GM18907 (cell line): ENCODE data around the gene BSG.
"Not testable (repeated sequence)": the region's sequence is repeated elsewhere in the genome, so short reads cannot be mapped to it uniquely, and the experiment has no call there.

Experiments
- ATAC-seq: cut with Tn5 transposase; IDR thresholded peaks from one replicate; pipeline ENCODE4 v1.9.1; 2021; ENCODE audit warnings: mild to moderate bottlenecking, moderate library complexity; ENCODE audit not compliant: unreplicated experiment

The BSG gene

DNA sequence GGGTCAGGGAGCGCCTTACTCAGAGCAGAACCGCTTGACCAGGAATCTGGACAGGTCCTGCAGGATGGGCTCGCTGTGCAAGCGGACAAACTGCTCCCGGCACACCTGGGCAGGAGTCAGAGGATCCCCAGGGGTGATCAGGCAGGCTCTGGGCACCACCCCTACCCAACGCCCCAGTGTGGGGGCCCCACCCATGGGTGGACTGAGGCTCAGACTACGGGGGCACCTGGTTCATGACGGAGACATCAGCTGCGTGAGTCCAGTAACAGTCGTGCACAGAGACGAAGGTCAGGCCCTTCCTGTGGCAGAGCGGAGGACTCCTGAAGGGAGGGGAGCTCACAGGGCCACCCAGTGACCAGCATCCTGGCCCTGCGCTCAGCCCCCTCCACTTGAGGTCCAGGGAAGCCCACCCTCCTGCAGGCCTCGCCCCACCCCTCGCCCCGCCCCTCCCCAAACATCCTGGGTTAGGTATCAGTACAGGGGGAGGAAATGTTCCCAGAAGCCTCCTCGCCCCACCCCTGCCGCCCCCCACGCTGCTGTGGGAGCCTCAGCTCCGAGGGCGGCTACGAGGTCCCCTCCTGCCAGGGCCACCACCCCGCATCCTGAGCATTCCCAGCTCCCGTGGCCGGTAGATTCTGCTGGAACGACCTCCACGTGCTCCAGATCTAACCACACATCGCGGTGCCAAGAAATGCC, 45.3 kb downstream of the BSG start:
- ATAC-seq, result no peak

DNA sequence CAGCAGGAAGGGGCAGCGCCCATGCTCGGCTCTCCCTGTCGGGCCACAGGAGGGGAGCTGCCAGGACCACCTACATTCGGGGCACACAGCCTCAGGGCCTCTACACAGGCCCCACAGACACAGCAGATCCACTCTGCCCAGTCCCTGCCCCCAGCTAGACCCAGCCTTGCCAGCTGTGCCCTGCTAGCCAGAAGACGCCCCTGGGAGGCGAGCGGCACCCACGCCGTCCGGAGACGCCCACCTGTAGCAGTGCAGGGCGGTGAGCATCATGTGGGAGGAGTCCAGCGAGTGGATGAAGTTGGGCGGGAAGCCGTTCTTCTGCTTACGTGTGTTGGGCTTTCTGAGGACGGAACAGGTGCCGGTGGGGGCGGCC, 45.8 kb downstream of the BSG start:
- ATAC-seq, result no peak

DNA sequence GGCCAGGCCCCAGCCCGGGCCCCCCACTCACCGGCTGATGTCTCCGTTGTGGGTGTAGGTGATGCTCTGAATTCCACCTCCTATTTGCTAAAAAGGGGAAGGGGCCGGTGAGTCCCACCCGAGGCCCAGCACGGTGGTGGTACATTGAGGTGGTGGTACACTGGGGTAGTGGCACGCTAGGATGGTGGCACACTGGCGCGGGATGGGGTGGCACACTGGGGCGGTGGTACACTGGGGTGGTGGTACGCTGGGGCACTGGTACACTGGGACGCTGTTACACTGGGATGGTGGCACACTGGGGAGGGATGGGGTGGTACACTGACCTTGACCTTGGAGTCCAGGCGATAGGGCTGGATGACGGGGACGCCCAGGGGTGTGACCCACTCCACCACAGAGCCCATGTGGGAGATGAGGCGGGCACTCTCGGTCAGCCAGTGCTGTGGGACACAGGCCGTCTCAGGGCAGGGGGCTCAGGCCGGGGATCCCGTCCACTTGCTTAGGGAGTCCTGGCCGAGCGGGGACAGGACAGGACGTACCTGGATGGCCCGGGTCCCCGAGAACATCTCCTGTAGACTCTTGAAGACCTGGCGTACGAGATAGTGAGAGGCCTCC, 46.4 kb downstream of the BSG start:
- no peak for ATAC-seq

DNA sequence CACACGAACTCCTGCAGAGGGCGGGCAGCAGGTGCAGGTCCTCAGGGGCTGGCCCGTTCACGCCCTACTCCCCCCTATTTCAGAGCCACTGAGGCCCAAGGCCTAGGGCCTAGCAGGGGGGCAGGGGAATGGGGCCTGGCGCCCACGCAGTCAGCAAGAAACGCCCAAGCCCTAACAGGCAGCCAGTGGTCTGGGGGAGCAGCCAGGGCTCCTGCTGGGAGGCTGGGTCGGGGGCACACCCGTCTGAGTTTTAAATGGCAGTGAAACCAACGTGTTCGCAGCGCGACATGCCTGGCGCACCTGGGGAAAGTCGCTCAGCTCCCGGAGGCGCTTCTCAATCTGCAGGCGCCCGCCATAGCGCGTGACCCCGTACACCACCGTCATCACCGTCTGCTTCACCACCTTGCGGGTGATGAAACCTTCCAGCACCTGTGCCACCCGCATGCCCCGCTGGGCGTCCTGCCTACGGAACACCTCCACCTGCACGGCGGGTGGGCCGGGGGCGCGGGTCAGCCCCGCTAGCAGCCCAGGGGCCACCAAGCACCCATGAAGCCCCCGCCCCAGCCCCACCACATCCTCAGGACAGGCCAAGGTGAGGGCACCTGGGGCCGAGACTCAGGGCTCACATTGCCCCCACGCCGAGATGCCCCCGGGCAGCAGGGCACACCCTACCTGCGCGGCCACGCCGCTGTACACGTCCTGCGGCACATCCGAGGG, 47.0 kb downstream of the BSG start:
- no peak for ATAC-seq

DNA sequence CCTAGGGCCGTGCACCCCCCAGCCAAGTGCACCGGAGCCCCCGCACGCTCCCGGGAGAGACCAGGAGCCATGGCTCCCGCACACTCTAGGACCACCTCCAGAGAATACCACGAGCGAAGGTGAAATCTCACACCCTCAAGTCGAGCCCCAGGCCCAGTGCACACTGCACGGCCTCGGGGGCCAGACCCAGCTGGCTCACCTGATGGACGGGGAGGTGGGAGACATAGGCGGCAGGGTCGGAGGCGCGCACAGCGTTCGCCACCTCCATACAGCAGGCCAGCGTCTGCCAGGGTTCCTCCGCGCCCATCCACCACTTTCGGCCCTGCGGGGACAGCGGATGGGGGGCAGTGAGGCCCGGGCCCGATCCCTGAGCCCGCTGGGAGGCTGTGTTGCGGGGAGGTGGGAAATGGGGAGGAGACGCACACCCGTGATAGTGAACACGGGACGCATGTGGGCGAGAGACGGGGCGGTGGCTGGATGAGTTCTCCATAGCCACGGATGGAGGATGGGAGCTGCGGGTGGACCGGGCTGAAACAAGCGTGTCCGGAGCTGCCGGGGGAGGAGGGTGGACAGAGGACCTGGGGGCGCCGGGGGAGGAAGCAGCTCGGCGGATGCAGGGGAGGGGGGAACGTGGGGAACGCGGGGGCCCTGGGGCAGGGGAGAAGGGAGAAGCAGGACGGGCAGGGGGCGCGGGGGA, 47.9 kb downstream of the BSG start:
- no peak for ATAC-seq

DNA sequence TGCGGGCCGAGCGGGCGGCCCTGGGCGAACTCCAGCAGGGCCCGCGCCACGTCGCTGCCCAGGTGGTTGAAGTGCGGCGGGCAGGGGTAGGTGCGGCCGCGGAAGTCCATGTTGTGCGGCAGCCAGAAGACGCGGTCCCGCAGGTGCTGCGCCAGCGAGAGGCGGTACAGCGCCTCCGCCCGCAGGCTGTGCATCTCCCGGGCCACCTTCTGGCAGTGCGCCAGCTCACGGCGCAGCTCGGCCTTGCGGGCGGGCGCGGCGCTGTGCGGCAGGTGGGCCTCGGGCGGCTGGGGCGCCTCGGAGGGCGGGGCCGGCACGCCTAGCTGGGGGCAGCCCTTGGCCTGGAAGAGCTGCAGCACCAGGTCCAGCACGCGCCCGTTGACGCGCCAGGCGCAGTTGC, 48.8 kb downstream of the BSG start:
- not testable (repeated sequence) for ATAC-seq

DNA sequence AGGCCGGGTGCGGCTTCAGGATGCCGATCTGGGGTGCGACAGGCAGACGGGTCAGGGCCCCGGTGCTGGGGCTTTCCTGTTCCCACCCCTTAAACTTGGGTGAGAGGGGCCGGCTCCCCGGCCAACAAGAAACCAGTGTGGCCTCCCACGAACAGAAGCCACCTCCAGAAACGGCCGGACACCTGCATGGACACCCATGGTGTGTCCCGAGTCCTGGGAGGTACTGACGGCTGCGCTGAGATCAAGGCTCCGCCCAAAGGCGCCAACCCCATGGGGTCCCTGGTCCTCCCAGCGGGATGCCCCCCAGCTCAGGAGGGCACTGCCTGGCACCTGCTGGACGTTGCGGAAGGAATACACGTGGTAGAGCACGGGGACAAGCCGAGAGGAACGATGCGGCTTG, 49.4 kb downstream of the BSG start:
- no peak for ATAC-seq

DNA sequence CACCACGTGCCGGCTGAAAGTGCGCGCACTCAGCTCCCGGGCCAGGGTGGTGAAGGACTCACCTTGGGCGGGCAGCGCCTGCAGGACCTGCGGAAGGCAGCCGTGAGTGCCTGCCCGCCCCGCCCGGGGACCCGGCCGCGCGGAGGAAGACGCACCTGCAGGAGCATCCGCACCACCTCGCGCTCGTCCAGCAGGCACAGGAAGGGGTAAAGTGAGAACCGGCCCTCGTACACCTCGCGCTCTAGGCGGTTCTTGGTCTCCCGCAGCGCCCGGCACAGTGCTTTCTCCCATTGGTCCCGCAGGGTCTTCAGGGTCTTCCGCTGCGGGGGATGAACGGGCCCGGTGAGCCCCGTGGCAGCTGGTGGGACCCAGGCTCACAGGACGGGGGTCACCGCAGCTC, 50.3 kb downstream of the BSG start:
- ATAC-seq, result no peak

DNA sequence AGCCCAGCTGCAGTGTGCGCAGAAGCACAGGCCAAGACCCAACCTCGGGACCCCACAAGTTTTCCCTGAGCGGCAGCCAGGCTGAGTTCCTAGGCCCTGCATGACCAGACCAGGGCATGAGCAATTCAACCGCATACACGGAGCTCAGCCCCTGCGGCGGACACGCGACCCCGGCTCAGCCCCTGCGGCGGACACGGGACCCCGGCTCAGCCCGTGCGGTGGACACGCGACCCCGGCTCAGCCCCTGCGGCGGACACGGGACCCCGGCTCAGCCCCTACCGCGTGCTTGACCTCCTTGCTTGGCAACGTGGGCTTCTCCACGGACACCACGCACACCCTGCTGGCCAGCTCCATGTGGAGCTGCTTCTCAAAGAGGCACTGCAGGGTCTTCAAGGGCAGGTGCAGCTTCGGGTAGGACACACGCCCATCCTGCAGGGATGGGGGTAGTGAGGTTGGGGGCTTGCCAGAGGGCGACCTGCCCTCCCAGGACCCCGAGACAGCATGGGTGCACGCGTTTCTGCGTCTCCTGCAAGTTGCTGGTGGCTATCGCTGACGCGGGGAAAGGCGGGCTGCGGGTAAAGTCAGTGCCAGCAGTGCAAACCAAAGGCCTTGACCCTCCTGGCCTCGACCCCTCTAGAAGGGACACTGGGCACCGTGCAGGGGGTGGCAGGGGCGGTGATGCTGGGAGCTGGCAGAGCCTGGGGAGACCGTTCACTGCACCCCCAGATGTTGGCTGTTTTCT, 51.0 kb downstream of the BSG start:
- ATAC-seq, result no peak

DNA sequence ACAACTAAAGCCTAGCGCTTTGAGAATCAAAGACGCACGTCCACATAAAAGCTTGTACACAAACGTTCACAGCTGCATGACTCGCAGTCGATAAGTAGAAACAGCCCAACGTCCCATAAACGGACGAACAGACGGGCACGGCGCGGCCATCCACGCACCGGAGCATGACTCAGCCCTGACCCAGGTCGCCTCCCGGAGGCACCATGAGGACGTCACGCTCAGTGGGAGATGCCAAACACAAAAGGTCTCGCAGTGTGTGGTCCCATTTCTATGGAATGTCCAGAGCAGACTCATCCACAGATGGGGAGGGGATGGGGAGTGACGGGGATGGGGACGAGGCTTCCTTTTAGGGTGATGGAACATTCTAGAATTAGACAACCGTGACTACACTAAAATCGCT, 51.6 kb downstream of the BSG start:
- no peak for ATAC-seq

DNA sequence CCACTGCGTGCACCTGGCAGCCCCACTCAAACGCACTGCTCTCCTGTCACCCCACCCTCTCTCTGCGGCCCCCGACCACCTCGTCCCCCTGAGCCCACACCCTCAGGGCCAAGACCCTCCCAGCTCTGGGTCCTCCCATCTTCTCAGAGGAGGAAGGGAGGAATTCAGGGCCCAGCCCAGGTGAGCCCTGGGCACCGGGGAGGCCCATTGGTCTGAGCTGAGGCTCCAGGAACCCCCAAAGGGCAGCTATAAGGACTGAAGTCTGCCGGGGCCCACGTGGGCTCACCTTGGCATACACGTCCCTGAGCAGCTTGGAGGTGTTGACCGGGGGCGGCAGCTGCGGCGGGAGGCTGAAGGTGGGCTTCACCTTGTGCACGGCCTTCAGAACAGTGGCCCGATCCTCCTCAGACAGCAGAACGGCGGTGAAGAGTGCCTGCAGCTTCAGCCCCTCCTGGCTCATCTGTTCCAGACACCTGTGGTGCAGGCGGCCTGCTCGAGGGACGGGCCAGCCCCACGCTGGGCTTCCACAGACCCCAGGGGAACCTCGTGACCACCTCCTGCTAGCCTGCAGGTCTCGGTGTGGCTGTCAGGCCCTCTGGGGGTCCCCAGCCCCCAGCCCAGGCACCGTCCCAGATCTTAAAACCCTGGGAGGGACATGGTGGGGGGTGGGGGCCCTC, 52.2 kb downstream of the BSG start:
- no peak for ATAC-seq

DNA sequence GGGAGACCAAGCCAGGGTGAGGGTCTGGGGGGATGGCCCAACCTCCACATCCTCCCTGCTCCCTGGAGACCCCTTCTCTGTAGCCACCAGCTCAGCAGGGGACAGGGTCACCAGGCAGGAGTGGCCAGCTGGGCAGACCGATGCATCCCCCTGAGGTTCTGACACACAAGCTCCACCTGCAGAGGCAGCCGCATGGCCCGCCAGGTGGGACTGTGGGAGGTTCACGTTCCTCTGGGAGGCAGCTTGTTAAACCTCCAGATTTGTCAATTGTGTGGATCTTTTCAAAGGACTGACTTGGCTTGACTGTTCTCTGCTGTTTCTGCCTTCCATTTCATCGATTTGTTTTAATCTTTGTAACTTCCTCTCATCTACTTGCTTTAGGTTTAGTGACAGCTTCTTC, 52.9 kb downstream of the BSG start:
- no peak for ATAC-seq

DNA sequence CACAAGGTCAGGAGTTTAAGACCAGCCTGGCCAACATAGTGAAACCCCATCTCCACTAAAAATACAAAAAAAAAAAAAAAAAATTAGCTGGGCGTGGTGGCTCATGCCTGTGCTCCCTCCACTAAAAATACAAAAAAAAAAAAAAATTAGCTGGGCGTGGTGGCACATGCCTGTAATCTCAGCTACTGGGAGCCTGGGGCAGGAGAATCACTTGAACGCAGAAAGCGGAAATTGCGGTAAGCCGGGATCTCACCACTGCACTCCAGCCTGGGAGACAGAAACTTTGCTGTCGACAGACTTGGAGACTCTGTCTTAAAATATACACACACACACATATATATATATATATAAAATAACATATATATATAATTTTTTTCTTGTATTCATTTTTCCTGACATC, 54.2 kb downstream of the BSG start:
- ATAC-seq, result not testable (repeated sequence)

DNA sequence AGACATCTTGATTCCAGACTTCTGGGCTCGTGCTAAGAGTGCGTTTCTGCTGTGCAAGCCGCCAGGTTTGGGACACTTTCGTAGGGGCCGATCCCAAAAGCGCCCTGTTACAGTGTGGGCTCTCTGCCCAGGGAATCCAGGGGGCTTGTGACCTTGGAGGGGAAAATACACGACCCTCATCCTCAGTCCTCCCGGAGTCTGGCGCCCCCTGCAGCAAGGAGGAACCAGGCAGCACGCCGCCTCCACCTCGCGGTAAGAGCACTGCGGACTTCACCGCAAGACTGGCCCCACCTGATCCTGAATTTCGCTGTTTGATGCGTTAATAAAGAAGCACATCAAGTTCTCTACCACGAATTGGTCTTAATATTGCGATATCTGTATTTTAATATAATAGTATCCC, 55.8 kb downstream of the BSG start:
- ATAC-seq, result no peak

DNA sequence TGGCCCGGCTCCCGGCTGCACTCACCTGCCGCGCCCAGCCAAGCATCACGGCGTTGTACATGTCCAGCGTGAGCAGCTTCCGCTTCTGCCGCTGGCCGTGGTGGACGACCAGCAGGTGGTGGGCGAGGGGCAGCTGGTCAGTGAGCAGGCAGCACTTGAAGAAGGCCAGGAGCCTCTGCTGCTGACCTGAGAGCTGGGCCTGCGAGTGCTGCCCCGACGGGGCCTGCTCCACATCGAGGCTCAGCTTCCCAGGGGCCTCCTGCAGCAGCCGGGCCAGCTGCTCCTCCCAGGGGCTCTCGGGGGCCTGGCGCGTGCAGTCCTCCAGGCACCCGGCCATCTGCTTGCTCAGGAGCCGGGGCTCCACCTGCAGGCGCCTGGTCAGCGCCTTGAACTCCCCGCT, 57.1 kb downstream of the BSG start:
- ATAC-seq, result not testable (repeated sequence)

DNA sequence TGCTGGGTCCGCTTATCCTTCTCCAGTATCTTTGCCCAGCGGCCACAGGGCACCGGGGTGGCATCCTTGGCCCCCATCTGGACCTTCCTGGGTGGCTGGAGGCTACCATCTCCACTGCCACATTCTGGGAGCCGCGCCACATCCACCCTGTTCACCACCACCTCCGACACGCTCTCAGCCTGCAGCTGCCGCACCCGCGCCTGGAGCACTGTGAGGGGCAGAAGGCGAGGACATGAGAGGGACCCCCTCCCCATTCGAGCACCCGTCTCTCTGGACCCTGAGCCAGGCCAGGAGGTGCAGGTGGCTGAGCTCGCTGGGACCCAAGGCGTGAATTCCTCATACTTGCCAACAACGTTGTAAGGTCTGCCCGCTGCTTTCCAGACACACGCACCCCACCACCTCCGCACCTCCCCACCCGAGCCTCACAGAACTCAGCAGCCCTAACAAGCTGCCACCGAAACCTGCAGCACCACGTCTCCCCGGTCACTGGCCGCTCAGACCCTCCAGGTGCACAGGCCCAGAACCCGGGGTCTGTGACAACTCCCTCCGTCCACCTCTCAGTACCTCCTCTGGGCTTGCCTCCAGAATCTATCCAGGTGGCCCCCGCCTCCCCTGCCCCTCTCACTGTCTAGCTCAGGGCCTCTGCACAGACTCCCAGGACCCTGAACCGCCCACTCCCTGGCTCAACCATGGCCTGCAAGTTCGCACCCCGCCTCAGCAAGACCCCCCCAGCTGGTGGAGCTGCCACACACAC, 57.7 kb downstream of the BSG start:
- ATAC-seq, result no peak

DNA sequence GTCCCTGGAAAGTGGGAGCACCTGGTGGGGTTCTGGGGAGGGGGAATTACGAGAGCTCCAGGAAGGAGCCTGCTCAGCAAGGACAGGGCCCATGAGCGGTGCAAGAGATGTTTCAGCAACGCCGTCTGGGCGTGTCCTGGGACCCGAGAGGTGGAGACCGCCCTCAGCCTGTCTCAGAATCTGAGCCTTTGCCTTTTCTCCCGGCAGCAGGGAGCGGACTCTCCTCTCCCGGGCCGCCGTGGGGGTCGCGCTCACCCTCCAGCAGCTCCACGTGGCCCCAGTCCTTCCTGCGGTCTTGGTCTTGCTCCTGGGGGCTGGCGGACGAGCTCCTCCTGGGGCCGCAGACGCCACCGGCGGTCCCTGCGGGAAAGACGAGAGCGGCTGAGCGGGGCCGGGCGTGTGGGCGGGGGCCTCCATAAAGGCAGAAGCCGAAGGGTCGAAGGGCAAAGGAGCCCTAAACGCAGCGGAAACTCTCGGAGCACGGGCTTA, 60.2 kb downstream of the BSG start:
- ATAC-seq, result peak; percentile 14
